H9 (cell line): ENCODE data around the gene EME1. TPM values are rescaled to one million over a fixed set of nuclear protein-coding genes. Genes with fewer than 3 reads are reported as not detected.

ENCODE experiments used
- DNase-seq: peaks from one replicate; pipeline ENCODE4 v3.0.0-alpha.2; 2017
- H2AFZ ChIP-seq: one replicate; pipeline ENCODE4 v1.6.1; 2013; ENCODE audit warnings: mild to moderate bottlenecking, low read length, control low read depth, moderate library complexity
- H2AK5ac ChIP-seq: 2 replicates; pipeline ENCODE4 v1.6.1; 2013; ENCODE audit warnings: low read length, control low read depth, mixed read lengths; ENCODE audit not compliant: insufficient read length
- H2BK120ac ChIP-seq: one replicate; pipeline ENCODE4 v1.6.1; 2013; ENCODE audit warnings: low read depth, mild to moderate bottlenecking, low read length, control low read depth, inconsistent platforms; ENCODE audit not compliant: poor library complexity, severe bottlenecking
- H2BK12ac ChIP-seq: 2 replicates; pipeline ENCODE4 v1.6.1; 2013; ENCODE audit warnings: low read length, control low read depth, mixed read lengths, low read depth; ENCODE audit not compliant: insufficient read length
- H2BK15ac ChIP-seq: 2 replicates; pipeline ENCODE4 v1.6.1; 2013; ENCODE audit warnings: low read depth, low read length, control low read depth
- H2BK20ac ChIP-seq: one replicate; pipeline ENCODE4 v1.6.1; 2013; ENCODE audit warnings: low read depth, mild to moderate bottlenecking, low read length, control low read depth, inconsistent platforms; ENCODE audit not compliant: poor library complexity, severe bottlenecking
- H2BK5ac ChIP-seq: 2 replicates; pipeline ENCODE4 v1.6.1; 2013; ENCODE audit warnings: low read length, control low read depth, mixed read lengths; ENCODE audit not compliant: insufficient read length
- H3K14ac ChIP-seq: 2 replicates; pipeline ENCODE4 v1.6.1; 2013; ENCODE audit warnings: low read length, control low read depth; ENCODE audit not compliant: insufficient read depth
- H3K18ac ChIP-seq: 2 replicates; pipeline ENCODE4 v1.6.1; 2013; ENCODE audit warnings: low read depth, mild to moderate bottlenecking, mixed read lengths, low read length, control low read depth; ENCODE audit not compliant: insufficient read length
- H3K23ac ChIP-seq: 2 replicates; pipeline ENCODE4 v1.6.1; 2013; ENCODE audit warnings: low read length, control low read depth, mixed read lengths, low read depth; ENCODE audit not compliant: insufficient read length
- H3K23me2 ChIP-seq: 2 replicates; pipeline ENCODE4 v1.6.1; 2013; ENCODE audit warnings: low read depth, mild to moderate bottlenecking, mixed read lengths, low read length, control low read depth; ENCODE audit not compliant: insufficient read length, poor library complexity, severe bottlenecking
- H3K27ac ChIP-seq: 2 replicates; pipeline ENCODE4 v1.5.1; 2013; ENCODE audit warnings: low read length, control low read depth, mixed read lengths, low read depth; ENCODE audit not compliant: insufficient read length
- H3K27me3 ChIP-seq: 2 replicates; pipeline ENCODE4 v1.6.1; 2013; ENCODE audit warnings: low read length, control low read depth, inconsistent platforms; ENCODE audit not compliant: insufficient read depth
- H3K4ac ChIP-seq: 2 replicates; pipeline ENCODE4 v1.6.1; 2013; ENCODE audit warnings: low read depth, mild to moderate bottlenecking, control low read depth, inconsistent platforms, low read length, moderate library complexity
- H3K4me1 ChIP-seq: 2 replicates; pipeline ENCODE4 v1.6.1; 2013; ENCODE audit warnings: low read length, control low read depth, inconsistent platforms; ENCODE audit not compliant: insufficient read depth
- H3K4me2 ChIP-seq: 2 replicates; pipeline ENCODE4 v1.6.1; 2013; ENCODE audit warnings: low read length, control low read depth, mixed read lengths; ENCODE audit not compliant: insufficient read length, insufficient read depth
- H3K56ac ChIP-seq: 2 replicates; pipeline ENCODE4 v1.6.1; 2013; ENCODE audit warnings: low read depth, mild to moderate bottlenecking, mixed read lengths, low read length, control low read depth; ENCODE audit not compliant: insufficient read length
- H3K79me1 ChIP-seq: 2 replicates; pipeline ENCODE4 v1.6.1; 2013; ENCODE audit warnings: low read depth, mild to moderate bottlenecking, moderate library complexity, low read length, control low read depth, inconsistent platforms; ENCODE audit not compliant: insufficient read depth, poor library complexity, severe bottlenecking
- H3K79me2 ChIP-seq: 2 replicates; pipeline ENCODE4 v1.6.1; 2013; ENCODE audit warnings: low read length, control low read depth, inconsistent platforms; ENCODE audit not compliant: insufficient read depth
- H3K9ac ChIP-seq: 2 replicates; pipeline ENCODE4 v1.6.1; 2013; ENCODE audit warnings: low read length, control low read depth, mixed read lengths; ENCODE audit not compliant: insufficient read length; ENCODE audit errors: extremely low read depth
- H3K9me3 ChIP-seq: one replicate; pipeline ENCODE4 v1.6.1; 2013; ENCODE audit warnings: low read depth, low read length, inconsistent platforms; ENCODE audit not compliant: control insufficient read depth
- H3T11ph ChIP-seq: one replicate; pipeline ENCODE4 v1.6.1; 2013; ENCODE audit warnings: mild to moderate bottlenecking, low read length, control low read depth, inconsistent platforms
- H4K20me1 ChIP-seq: one replicate; pipeline ENCODE4 v1.6.1; 2013; ENCODE audit not compliant: control insufficient read depth, insufficient read length, insufficient read depth
- H4K5ac ChIP-seq: 2 replicates; pipeline ENCODE4 v1.6.1; 2013; ENCODE audit warnings: low read depth, mild to moderate bottlenecking, mixed read lengths, low read length, control low read depth; ENCODE audit not compliant: insufficient read length
- H4K8ac ChIP-seq: replicated peaks from 2 replicates; pipeline ENCODE4 v1.6.1; 2013; ENCODE audit warnings: low read length, control low read depth, mixed read lengths, low read depth; ENCODE audit not compliant: insufficient read length
- H4K91ac ChIP-seq: 2 replicates; pipeline ENCODE4 v1.6.1; 2013; ENCODE audit warnings: low read depth, mild to moderate bottlenecking, moderate library complexity, mixed read lengths, low read length, control low read depth; ENCODE audit not compliant: insufficient read length
- H3K27ac Mint-ChIP-seq, 3 experiments: 2 replicates in 2 of 3; 3 replicates in 1 of 3; pipeline ENCODE4 v1.8.0; 2020 to 2021; ENCODE audit warnings: mixed read lengths in 3 of 3, mild to moderate bottlenecking in 1 of 3, moderate library complexity in 1 of 3
- H3K27me3 Mint-ChIP-seq: 2 replicates; pipeline ENCODE4 v1.8.0; 2021; ENCODE audit warnings: low read depth, mild to moderate bottlenecking, moderate library complexity, mixed read lengths
- H3K36me3 Mint-ChIP-seq, 3 experiments: 2 replicates in 2 of 3; 3 replicates in 1 of 3; pipeline ENCODE4 v1.8.0; 2020 to 2021; ENCODE audit warnings: low read depth in 3 of 3, mixed read lengths in 3 of 3; ENCODE audit not compliant: insufficient read depth in 1 of 3
- H3K4me1 Mint-ChIP-seq, 2 experiments: 2 replicates each; pipeline ENCODE4 v1.8.0; 2020; ENCODE audit warnings: mixed read lengths in 2 of 2
- H3K4me3 Mint-ChIP-seq, 2 experiments: 2 replicates in 1 of 2; 3 replicates in 1 of 2; pipeline ENCODE4 v1.8.0; 2020 to 2021; ENCODE audit warnings: mild to moderate bottlenecking in 2 of 2, mixed read lengths in 2 of 2, moderate library complexity in 1 of 2
- H3K9me3 Mint-ChIP-seq, 2 experiments: 2 replicates in 1 of 2; 3 replicates in 1 of 2; pipeline ENCODE4 v1.8.0; 2020; ENCODE audit warnings: mild to moderate bottlenecking in 2 of 2, mixed read lengths in 2 of 2, moderate library complexity in 1 of 2
- WGBS: extraction: QIAGEN DNeasy Blood & Tissue Kit; methylation state at CpG from one replicate; pipeline ENCODE4 v1.1.7; 2013; ENCODE audit warnings: missing lambda C conversion rate, low lambda C conversion rate, mixed read lengths; ENCODE audit not compliant: insufficient read length; ENCODE audit errors: extremely low coverage; 5-methylcytosine and 5-hydroxymethylcytosine counted together
- total RNA-seq: library from RNA; stranded (reverse); gene quantifications from 2 replicates; pipeline ENCODE4 v1.2.1, GENCODE V29; 2021
- TF ChIP-seq, protein P1 (sequence below): fragments of 200-600 bp; sonication (generic); conservative IDR thresholded peaks from 3 replicates; pipeline ENCODE4 v1.8.0; 2021; ENCODE audit warnings: antibody characterized with exemption, mild to moderate bottlenecking

The EME1 gene
- total RNA-seq, 1 experiment from 2014 or later = 15.1 TPM

DNA sequence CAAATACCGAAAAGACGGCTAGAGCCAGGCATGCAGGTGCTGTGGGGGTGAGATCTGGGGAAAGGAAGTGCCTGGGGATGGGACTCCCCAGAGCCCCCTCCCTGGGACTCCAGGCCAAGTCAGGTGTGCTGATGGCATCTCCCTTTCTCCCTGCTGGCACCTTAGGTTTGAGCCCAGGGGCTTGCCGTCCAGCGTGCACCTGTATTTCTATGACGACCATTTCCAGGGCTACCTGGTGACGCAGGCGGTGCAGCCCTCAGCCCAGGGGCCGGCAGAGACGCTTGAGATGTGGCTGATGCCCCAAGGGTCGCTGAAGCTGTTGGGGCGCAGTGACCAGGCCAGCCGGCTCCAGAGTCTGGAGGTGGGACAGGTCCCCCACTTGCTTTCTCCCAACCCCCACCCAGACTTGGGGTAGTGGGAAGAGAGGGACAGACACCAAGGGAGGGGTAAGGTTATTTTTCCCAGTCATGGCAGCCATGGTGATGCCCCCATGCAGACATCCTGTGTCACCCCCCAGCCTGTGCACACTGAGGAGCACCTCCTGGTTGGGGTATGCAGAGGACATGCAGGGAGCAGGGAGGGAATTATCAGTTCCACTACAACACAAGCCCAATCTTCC is 16.0 kb upstream of the EME1 start:
- Histone ChIP-seq H3K4me2 (no peak overlapping the region), H3K79me2 (no peaks in the 10 kb centered on the region), H3K9ac (no peak overlapping the region), H4K20me1 (no peaks in the 10 kb centered on the region), H3K27me3 (no peaks in the 10 kb centered on the region), H4K5ac (no peak overlapping the region), H4K8ac (no peak overlapping the region), H2BK12ac (no peak overlapping the region), H3K56ac (no peak overlapping the region), H3K9me3 (no peaks in the 10 kb centered on the region), H2AK5ac (no peak overlapping the region), H2AFZ (no peak overlapping the region), H3K23me2 (no peaks in the 10 kb centered on the region), H3K4ac (no peak overlapping the region), H3K79me1 (no peaks in the 10 kb centered on the region), H2BK15ac (no peak overlapping the region), H4K91ac (no peak overlapping the region), H3K23ac (no peak overlapping the region), H3K27ac (no peak overlapping the region), H3K14ac (no peak overlapping the region), H3K18ac (no peak overlapping the region), H3K4me1 (no peaks in the 10 kb centered on the region), H2BK20ac (no peak overlapping the region), H3T11ph (no peak overlapping the region), H2BK5ac (no peak overlapping the region), H2BK120ac (no peak overlapping the region)
- Mint-ChIP-seq H3K4me3 (no peak overlapping the region), H3K27me3 (no peaks in the 10 kb centered on the region; the same call in 1 of the 2 replicates), H3K9me3 (no peaks in the 10 kb centered on the region), H3K36me3 (peaks cover 18 to 57% (median 54%) of the 10 kb centered on the region in 3 experiments; a peak in 6 of 7 replicates), H3K27ac (no peak overlapping the region), H3K4me1 (peaks cover 3 to 4% of the 10 kb centered on the region in 2 experiments)
- TF ChIP-seq, protein P1, sequence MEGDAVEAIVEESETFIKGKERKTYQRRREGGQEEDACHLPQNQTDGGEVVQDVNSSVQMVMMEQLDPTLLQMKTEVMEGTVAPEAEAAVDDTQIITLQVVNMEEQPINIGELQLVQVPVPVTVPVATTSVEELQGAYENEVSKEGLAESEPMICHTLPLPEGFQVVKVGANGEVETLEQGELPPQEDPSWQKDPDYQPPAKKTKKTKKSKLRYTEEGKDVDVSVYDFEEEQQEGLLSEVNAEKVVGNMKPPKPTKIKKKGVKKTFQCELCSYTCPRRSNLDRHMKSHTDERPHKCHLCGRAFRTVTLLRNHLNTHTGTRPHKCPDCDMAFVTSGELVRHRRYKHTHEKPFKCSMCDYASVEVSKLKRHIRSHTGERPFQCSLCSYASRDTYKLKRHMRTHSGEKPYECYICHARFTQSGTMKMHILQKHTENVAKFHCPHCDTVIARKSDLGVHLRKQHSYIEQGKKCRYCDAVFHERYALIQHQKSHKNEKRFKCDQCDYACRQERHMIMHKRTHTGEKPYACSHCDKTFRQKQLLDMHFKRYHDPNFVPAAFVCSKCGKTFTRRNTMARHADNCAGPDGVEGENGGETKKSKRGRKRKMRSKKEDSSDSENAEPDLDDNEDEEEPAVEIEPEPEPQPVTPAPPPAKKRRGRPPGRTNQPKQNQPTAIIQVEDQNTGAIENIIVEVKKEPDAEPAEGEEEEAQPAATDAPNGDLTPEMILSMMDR = no peak
- WGBS = no CpG with 5 or more reads among the region's 12 CpGs
- no peak for DNase-seq
